GM23338 (cell line): ENCODE measurements around the gene HOXB6. TPM values are rescaled to one million over a fixed set of nuclear protein-coding genes. Genes with fewer than 3 reads are reported as not detected.

Experiments
- ATAC-seq: fragments of 200-7000 bp; cut with Tn5 transposase; 3 replicates; pipeline ENCODE4 v1.9.1; 2020
- DNase-seq: peaks from one replicate; pipeline ENCODE4 v3.0.0-alpha.2; 2015; ENCODE audit warnings: low spot score
- H2AFZ ChIP-seq: fragments of 200-600 bp; sonication (generic); 2 replicates; pipeline ENCODE4 v1.8.0; 2016; ENCODE audit warnings: antibody characterized with exemption, mild to moderate bottlenecking, moderate library complexity
- H3F3A ChIP-seq: fragments of 200-600 bp; sonication (generic); replicated peaks from 2 replicates; pipeline ENCODE4 v1.8.0; 2017; ENCODE audit warnings: antibody characterized with exemption, mixed run types, low read depth
- H3K27ac ChIP-seq: fragments of 200-600 bp; sonication (generic); 2 replicates; pipeline ENCODE4 v1.6.1; 2016; ENCODE audit warnings: low read depth
- H3K27me3 ChIP-seq: fragments of 200-600 bp; sonication (generic); 2 replicates; pipeline ENCODE4 v1.8.0; 2016; ENCODE audit warnings: mild to moderate bottlenecking, mixed run types, moderate library complexity; ENCODE audit not compliant: insufficient read depth
- H3K36me3 ChIP-seq: fragments of 200-600 bp; sonication (generic); 2 replicates; pipeline ENCODE4 v1.8.0; 2016; ENCODE audit warnings: mild to moderate bottlenecking; ENCODE audit not compliant: insufficient read depth
- H3K4me1 ChIP-seq: fragments of 200-600 bp; sonication (generic); 2 replicates; pipeline ENCODE4 v1.8.0; 2016; ENCODE audit warnings: mild to moderate bottlenecking, moderate library complexity; ENCODE audit not compliant: insufficient read depth
- H3K4me2 ChIP-seq: fragments of 200-600 bp; sonication (generic); 2 replicates; pipeline ENCODE4 v1.7.1; 2017; ENCODE audit warnings: mixed run types
- H3K4me3 ChIP-seq: fragments of 200-600 bp; sonication (generic); 2 replicates; pipeline ENCODE4 v1.6.1; 2016; ENCODE audit warnings: mixed run types
- H3K79me2 ChIP-seq: fragments of 200-600 bp; sonication (generic); replicated peaks from 2 replicates; pipeline ENCODE4 v1.8.0; 2017; ENCODE audit warnings: mild to moderate bottlenecking; ENCODE audit not compliant: insufficient read depth
- H3K9me2 ChIP-seq: fragments of 200-600 bp; sonication (generic); 2 replicates; pipeline ENCODE4 v1.8.0; 2017; ENCODE audit not compliant: insufficient read depth
- H4K20me1 ChIP-seq: fragments of 200-600 bp; sonication (generic); replicated peaks from 2 replicates; pipeline ENCODE4 v1.8.0; 2017; ENCODE audit warnings: mild to moderate bottlenecking; ENCODE audit not compliant: insufficient read depth
- H3K27ac Mint-ChIP-seq: 2 replicates; pipeline ENCODE4 v1.8.0; 2020; ENCODE audit warnings: inconsistent platforms, mild to moderate bottlenecking, moderate library complexity, mixed read lengths
- H3K27me3 Mint-ChIP-seq: 3 replicates; pipeline ENCODE4 v1.8.0; 2022; ENCODE audit warnings: low read depth, mild to moderate bottlenecking, moderate library complexity, mixed read lengths, inconsistent platforms; ENCODE audit not compliant: insufficient read depth, poor library complexity
- H3K36me3 Mint-ChIP-seq: 3 replicates; pipeline ENCODE4 v1.8.0; 2021; ENCODE audit warnings: low read depth, mild to moderate bottlenecking, inconsistent platforms, moderate library complexity, mixed read lengths
- H3K4me1 Mint-ChIP-seq: 3 replicates; pipeline ENCODE4 v1.8.0; 2020; ENCODE audit warnings: mild to moderate bottlenecking, inconsistent platforms, mixed read lengths
- H3K4me3 Mint-ChIP-seq: 3 replicates; pipeline ENCODE4 v1.8.0; 2021; ENCODE audit warnings: moderate library complexity, mild to moderate bottlenecking, inconsistent platforms, mixed read lengths
- H3K9me3 Mint-ChIP-seq: 3 replicates; pipeline ENCODE4 v1.8.0; 2020; ENCODE audit warnings: moderate library complexity, mild to moderate bottlenecking, inconsistent platforms, mixed read lengths
- EZH2 ChIP-seq: fragments of 200-600 bp; sonication (generic); IDR thresholded peaks from one replicate; pipeline ENCODE4 v1.8.0; 2017; ENCODE audit warnings: antibody characterized with exemption, mild to moderate bottlenecking, low read depth; ENCODE audit not compliant: unreplicated experiment
- polyA plus RNA-seq: library from polyadenylated mRNA; unstranded; fragments of >200 nt; fragmentation: Nextera tagmentation; extraction: Ambion mirVana; gene quantifications from 2 replicates; pipeline ENCODE4 v1.2.1, GENCODE V29; 2016
- total RNA-seq: library from RNA; depleted of rRNA; stranded (reverse); fragments of >200 nt; shearing (Covaris generic); gene quantifications from 2 replicates; pipeline ENCODE4 v1.2.3, GENCODE V29; 2014
- TF ChIP-seq, protein P1 (sequence below): fragments of 250-450 bp; sonication (Bioruptor Pico); IDR thresholded peaks from 2 replicates; pipeline ENCODE4 v1.5.0; 2020; ENCODE audit warnings: mild to moderate bottlenecking, moderate library complexity
- TF ChIP-seq, protein P2 (sequence below), 2 experiments: fragments of 200-600 bp in 1 of 2; sonication (generic) in 1 of 2; conservative IDR thresholded peaks; 2 replicates each; pipeline versions ENCODE4 v1.5.1 to v1.6.1; 2016 to 2017; ENCODE audit warnings: antibody characterized with exemption in 2 of 2, low read depth in 2 of 2, mild to moderate bottlenecking in 2 of 2, moderate library complexity in 1 of 2
- TF ChIP-seq, protein P3 (sequence below): IDR thresholded peaks from one replicate; pipeline ENCODE4 v1.6.1; 2018; ENCODE audit warnings: antibody characterized with exemption; ENCODE audit not compliant: unreplicated experiment

Gene HOXB6
- total and polyA plus RNA-seq, 2 experiments from 2014 or later = not detected

DNA sequence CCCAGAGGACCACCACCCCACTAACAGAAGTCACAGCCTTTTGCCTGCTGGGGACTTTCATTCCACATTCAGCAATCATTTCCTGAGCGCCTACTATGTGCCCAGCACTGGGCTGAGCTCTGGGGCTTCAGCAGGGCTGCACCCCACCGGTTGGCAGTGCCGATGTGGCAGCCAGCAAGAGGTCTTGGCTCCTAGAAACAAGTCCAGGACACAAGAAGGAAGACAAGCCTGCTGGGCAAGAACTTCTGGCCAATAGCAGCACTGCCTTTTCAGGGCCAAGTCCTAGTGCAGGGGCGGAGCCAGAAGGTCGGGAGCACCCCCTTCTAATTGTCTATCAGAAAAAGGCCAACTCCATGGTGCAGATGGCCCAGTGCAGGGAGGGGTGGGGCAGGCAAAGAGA lies 34.4 kb upstream of the HOXB6 start (continued):
- TF ChIP-seq, protein P1, sequence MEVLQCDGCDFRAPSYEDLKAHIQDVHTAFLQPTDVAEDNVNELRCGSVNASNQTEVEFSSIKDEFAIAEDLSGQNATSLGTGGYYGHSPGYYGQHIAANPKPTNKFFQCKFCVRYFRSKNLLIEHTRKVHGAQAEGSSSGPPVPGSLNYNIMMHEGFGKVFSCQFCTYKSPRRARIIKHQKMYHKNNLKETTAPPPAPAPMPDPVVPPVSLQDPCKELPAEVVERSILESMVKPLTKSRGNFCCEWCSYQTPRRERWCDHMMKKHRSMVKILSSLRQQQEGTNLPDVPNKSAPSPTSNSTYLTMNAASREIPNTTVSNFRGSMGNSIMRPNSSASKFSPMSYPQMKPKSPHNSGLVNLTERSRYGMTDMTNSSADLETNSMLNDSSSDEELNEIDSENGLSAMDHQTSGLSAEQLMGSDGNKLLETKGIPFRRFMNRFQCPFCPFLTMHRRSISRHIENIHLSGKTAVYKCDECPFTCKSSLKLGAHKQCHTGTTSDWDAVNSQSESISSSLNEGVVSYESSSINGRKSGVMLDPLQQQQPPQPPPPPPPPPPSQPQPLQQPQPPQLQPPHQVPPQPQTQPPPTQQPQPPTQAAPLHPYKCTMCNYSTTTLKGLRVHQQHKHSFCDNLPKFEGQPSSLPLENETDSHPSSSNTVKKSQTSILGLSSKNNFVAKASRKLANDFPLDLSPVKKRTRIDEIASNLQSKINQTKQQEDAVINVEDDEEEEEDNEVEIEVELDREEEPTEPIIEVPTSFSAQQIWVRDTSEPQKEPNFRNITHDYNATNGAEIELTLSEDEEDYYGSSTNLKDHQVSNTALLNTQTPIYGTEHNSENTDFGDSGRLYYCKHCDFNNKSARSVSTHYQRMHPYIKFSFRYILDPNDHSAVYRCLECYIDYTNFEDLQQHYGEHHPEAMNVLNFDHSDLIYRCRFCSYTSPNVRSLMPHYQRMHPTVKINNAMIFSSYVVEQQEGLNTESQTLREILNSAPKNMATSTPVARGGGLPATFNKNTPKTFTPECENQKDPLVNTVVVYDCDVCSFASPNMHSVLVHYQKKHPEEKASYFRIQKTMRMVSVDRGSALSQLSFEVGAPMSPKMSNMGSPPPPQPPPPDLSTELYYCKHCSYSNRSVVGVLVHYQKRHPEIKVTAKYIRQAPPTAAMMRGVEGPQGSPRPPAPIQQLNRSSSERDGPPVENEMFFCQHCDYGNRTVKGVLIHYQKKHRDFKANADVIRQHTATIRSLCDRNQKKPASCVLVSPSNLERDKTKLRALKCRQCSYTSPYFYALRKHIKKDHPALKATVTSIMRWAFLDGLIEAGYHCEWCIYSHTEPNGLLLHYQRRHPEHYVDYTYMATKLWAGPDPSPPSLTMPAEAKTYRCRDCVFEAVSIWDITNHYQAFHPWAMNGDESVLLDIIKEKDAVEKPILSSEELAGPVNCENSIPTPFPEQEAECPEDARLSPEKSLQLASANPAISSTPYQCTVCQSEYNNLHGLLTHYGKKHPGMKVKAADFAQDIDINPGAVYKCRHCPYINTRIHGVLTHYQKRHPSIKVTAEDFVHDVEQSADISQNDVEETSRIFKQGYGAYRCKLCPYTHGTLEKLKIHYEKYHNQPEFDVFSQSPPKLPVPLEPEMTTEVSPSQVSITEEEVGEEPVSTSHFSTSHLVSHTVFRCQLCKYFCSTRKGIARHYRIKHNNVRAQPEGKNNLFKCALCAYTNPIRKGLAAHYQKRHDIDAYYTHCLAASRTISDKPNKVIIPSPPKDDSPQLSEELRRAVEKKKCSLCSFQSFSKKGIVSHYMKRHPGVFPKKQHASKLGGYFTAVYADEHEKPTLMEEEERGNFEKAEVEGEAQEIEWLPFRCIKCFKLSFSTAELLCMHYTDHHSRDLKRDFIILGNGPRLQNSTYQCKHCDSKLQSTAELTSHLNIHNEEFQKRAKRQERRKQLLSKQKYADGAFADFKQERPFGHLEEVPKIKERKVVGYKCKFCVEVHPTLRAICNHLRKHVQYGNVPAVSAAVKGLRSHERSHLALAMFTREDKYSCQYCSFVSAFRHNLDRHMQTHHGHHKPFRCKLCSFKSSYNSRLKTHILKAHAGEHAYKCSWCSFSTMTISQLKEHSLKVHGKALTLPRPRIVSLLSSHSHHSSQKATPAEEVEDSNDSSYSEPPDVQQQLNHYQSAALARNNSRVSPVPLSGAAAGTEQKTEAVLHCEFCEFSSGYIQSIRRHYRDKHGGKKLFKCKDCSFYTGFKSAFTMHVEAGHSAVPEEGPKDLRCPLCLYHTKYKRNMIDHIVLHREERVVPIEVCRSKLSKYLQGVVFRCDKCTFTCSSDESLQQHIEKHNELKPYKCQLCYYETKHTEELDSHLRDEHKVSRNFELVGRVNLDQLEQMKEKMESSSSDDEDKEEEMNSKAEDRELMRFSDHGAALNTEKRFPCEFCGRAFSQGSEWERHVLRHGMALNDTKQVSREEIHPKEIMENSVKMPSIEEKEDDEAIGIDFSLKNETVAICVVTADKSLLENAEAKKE = no peak
- TF ChIP-seq, protein P2, sequence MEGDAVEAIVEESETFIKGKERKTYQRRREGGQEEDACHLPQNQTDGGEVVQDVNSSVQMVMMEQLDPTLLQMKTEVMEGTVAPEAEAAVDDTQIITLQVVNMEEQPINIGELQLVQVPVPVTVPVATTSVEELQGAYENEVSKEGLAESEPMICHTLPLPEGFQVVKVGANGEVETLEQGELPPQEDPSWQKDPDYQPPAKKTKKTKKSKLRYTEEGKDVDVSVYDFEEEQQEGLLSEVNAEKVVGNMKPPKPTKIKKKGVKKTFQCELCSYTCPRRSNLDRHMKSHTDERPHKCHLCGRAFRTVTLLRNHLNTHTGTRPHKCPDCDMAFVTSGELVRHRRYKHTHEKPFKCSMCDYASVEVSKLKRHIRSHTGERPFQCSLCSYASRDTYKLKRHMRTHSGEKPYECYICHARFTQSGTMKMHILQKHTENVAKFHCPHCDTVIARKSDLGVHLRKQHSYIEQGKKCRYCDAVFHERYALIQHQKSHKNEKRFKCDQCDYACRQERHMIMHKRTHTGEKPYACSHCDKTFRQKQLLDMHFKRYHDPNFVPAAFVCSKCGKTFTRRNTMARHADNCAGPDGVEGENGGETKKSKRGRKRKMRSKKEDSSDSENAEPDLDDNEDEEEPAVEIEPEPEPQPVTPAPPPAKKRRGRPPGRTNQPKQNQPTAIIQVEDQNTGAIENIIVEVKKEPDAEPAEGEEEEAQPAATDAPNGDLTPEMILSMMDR (conservative IDR thresholded peaks at IDR 0.05; ENCODE audit: low read depth in 2 of 2) = no peak

DNA sequence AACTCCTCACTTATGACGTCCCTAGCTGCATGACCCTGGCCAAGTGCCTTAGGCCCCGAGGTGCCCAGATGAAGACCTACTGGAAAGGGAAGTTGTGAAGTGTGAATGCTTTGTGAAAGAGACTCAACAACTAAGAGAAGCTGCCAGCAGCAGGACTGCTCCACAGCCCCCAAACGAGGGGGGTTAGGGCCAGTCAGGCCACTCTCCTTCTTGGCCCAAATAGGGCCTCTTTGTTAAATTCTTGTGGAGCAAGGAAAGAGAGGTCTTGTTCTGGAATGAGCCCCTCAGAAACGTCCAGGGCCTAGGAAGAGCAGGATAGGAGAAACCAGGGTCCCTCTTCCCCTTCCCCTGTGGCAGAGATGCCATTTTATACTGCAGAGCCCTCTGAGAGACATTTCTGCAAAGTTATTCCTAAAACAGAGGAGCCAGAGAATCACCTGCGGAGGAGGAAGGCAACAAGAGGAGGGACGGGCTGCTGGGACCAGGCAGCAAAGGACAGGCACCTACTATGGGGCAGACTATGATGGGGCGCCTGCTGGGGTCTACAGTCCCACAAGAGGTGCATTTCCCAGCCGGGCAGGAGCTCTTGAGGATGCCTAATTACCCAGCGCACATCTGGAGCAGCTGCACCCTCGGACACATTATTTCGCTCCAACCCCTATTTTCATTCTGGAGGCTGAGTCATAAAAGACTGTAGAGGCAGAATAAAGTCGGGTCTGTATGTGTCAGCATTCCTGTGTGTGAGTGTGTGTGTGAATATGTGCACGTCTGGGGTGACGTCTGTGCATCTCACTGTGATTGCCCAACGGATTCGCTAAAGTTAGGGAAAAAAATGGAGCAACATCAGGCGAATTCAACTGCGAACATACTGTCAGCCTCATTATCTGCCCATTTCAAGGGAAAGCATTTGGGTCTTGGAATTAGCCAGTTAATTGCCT lies 32.8 kb upstream of the HOXB6 start:
- Mint-ChIP-seq H3K27ac (no peak overlapping the region), H3K9me3 (peaks cover 3% of the 10 kb centered on the region), H3K36me3 (no peaks in the 10 kb centered on the region), H3K4me1 (peaks cover 16% of the 10 kb centered on the region), H3K27me3 (peaks cover 100% of the 10 kb centered on the region), H3K4me3 (no peak overlapping the region)
- peak; percentile 1 for DNase-seq
- Histone ChIP-seq H3K36me3 (no peaks in the 10 kb centered on the region), H3K79me2 (no peaks in the 10 kb centered on the region), H2AFZ (no peak overlapping the region), H4K20me1 (peaks cover 65% of the 10 kb centered on the region), H3K9me2 (no peaks in the 10 kb centered on the region), H3K27me3 (peaks cover 100% of the 10 kb centered on the region), H3F3A (peaks cover 46% of the 10 kb centered on the region), H3K4me3 (no peak overlapping the region), H3K4me2 (no peak overlapping the region), H3K27ac (no peak overlapping the region), H3K4me1 (peaks cover 21% of the 10 kb centered on the region)
- peak; percentile 51 for TF ChIP-seq EZH2
- TF ChIP-seq, protein P3, sequence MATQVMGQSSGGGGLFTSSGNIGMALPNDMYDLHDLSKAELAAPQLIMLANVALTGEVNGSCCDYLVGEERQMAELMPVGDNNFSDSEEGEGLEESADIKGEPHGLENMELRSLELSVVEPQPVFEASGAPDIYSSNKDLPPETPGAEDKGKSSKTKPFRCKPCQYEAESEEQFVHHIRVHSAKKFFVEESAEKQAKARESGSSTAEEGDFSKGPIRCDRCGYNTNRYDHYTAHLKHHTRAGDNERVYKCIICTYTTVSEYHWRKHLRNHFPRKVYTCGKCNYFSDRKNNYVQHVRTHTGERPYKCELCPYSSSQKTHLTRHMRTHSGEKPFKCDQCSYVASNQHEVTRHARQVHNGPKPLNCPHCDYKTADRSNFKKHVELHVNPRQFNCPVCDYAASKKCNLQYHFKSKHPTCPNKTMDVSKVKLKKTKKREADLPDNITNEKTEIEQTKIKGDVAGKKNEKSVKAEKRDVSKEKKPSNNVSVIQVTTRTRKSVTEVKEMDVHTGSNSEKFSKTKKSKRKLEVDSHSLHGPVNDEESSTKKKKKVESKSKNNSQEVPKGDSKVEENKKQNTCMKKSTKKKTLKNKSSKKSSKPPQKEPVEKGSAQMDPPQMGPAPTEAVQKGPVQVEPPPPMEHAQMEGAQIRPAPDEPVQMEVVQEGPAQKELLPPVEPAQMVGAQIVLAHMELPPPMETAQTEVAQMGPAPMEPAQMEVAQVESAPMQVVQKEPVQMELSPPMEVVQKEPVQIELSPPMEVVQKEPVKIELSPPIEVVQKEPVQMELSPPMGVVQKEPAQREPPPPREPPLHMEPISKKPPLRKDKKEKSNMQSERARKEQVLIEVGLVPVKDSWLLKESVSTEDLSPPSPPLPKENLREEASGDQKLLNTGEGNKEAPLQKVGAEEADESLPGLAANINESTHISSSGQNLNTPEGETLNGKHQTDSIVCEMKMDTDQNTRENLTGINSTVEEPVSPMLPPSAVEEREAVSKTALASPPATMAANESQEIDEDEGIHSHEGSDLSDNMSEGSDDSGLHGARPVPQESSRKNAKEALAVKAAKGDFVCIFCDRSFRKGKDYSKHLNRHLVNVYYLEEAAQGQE = no peak
- ATAC-seq = no peak
